A549 treated with AZD9567 at 1 μM for 4 hours (cell line): ENCODE results near the gene PDAP1. TPM values are rescaled to one million over a fixed set of nuclear protein-coding genes. Genes with fewer than 3 reads are reported as not detected.

Experiments used
- total RNA-seq: library from RNA; stranded (reverse); fragments of 200-300 nt; extraction: Qiagen RNA extraction; gene quantifications from 5 replicates; pipeline ENCODE4 v1.2.3, GENCODE V29; 2022; ENCODE audit not compliant: insufficient read depth

Gene PDAP1
- 152 to 187 TPM (median 175 TPM) in 5 replicates for total RNA-seq

DNA sequence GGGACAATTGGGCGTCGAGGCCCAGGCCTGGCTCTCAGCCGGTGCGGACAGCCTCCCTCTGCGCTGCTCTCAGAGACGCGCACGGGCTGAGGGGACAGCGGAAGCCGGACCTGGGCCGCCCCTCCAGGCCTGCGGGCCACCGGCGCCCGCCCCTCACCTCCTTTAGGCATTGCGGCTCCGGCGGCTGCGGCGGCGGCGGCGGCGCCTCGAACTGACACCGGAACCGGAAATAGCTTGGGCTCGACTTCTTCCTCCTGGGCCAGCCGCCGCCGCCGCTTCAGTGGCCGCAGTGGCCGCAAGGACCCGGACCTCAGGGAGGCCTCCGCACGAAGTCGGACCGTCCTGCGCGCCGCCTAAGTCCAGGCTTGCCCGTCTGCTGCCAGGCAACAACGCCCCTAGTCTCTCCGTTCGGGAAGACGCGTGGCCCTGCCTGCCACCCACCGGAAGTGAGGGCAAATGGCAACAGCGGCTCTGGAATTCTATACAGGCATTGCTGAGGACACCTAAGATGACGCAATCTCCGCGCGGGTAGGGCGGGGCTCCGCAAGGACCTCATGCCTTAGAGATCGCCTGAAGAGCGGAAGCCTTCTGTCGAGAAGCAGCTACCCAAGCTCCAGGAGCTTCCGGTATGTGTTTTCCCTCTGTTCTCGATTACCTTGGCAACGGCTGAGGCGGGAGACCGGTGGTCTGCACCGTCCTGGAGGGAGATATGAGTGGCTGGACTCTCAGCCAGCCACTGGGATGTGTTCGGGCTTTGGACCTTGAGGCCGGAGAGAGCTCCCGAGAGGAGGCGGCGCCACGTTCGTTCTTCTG lies at the start of gene PDAP1, which contains the start of gene BUD31:
PDAP1 (minus strand) TSS at position 219 of the 813 bp plus-strand sequence; CDS start at position 170, 49 bp downstream.
BUD31 (plus strand) TSS at position 591 of the 813 bp plus-strand sequence. CDS start 2,124 bp downstream, outside the sequence.

GRCh38 chr7:99438573-99439480 lies 30.4 kb upstream of the PDAP1 start, which contains the start of the genes CPSF4 and PTCD1:
CPSF4 (plus strand) TSS chr7:99438943; CDS start chr7:99439083, 140 bp downstream.
PTCD1 (minus strand) TSS chr7:99438798; CDS start chr7:99435242, 3,556 bp downstream.

DNA sequence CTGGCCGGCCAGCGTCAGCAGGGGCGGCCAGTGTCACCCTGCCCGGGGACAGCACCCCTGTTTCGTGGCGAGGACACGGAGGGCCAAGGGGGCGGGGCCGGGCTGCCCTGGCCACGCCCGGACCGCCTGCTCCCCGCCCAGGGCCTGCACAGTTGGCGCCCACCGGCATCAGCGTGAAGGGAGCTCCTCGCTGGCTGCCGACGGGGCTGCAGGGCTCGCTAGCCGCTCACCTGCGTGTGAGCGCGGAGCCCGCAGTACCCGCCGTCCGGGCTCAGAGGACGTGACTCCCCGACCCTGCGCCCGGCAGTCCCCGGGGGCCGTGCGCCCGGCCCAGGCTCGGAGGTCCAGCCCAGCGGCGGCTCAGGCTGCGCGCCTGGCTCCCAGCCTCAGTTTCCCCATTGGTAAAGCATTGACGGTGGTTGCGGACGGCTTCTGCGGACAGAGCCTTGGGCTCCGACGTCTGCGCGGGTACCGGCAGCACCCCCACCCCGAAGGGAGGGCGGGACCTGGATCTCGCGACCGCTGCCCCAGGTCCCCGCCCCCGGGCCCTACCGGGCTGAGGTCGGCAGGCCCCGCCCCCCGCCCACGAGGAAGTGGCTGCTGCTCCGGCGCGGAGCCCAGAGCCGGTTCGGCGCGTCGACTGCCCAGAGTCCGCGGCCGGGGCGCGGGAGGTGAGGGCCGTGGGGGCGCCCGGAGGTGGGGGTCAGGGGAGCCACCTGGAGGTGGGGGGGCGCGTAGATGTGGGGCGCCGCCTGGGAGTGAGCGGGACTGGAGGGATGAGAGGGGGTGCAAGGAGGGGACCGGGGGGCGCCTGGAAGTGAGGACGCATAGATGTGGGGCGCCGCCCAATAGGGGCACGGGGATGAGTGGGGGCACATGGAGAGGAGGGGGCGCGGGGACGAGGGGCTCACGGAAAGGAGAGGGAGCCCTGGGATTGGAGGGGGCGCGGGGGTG lies 34.0 kb downstream of the PDAP1 start, which contains the start of gene ARPC1B:
ARPC1B (plus strand) TSS at position 620 of the 954 bp plus-strand sequence. CDS start 10,985 bp downstream, outside the sequence.

Other genes with a start within 250 kb of the PDAP1 start
- gene KPNA7, start 200.5 kb downstream of the PDAP1 start, total RNA-seq = 0.80 to 1.3 TPM (median 1.1 TPM) in 4 of 5 replicates, not detected in the other
- gene MYH16, start 135.8 kb downstream of the PDAP1 start, total RNA-seq = 0.24 to 8.2 TPM (median 0.34 TPM) in 5 replicates
- 107 to 127 TPM (median 123 TPM) in 5 replicates for gene ARPC1A, start 82.7 kb downstream of the PDAP1 start, total RNA-seq
- 287 to 303 TPM (median 288 TPM) in 5 replicates for gene ARPC1B, start 33.9 kb downstream of the PDAP1 start, total RNA-seq
- 131 to 157 TPM (median 151 TPM) in 5 replicates for gene BUD31, start 372 bp upstream of the PDAP1 start, total RNA-seq
- 6.5 to 10.9 TPM (median 6.6 TPM) in 5 replicates for gene PTCD1, start 30.2 kb upstream of the PDAP1 start, total RNA-seq
- gene CPSF4, start 30.3 kb upstream of the PDAP1 start, total RNA-seq = 40.4 to 49.9 TPM (median 47.9 TPM) in 5 replicates
- 912 to 1,062 TPM (median 917 TPM) in 5 replicates for gene ATP5MF, start 57.6 kb upstream of the PDAP1 start, total RNA-seq
- gene ZNF789, start 64.3 kb upstream of the PDAP1 start, total RNA-seq = 8.0 to 13.8 TPM (median 9.2 TPM) in 5 replicates
- 17.4 to 20.4 TPM (median 18.1 TPM) in 5 replicates for gene ZNF394, start 91.7 kb upstream of the PDAP1 start, total RNA-seq
- 8.6 to 12.6 TPM (median 9.5 TPM) in 5 replicates for gene ZKSCAN5, start 96.1 kb upstream of the PDAP1 start, total RNA-seq
- gene FAM200A, start 143.5 kb upstream of the PDAP1 start, total RNA-seq = 5.0 to 7.4 TPM (median 6.5 TPM) in 5 replicates
- 45.1 to 56.7 TPM (median 53.1 TPM) in 5 replicates for gene ZNF655, start 150.0 kb upstream of the PDAP1 start, total RNA-seq
- 1.0 to 1.5 TPM (median 1.4 TPM) in 4 of 5 replicates, not detected in the other for gene TMEM225B, start 189.7 kb upstream of the PDAP1 start, total RNA-seq
- 9.2 to 20.9 TPM (median 9.9 TPM) in 5 replicates for gene ZSCAN25, start 208.3 kb upstream of the PDAP1 start, total RNA-seq